ENCODE data around the gene KLHL12. TPM values are rescaled to one million over a fixed set of nuclear protein-coding genes. Genes with fewer than 3 reads are reported as not detected.

KLHL12 gene
- total and polyA plus RNA-seq, 8 donors, result 26.6 to 40.0 (median 35.6) TPM

GRCh38 chr1:202968895-202969295 lies 41.9 kb upstream of the KLHL12 start:
- intact Hi-C loops (cut with DNase I), result no loop called here
- TF ChIP-seq CTCF (IDR thresholded peaks at IDR 0.05), result peak; percentile 51 to 72
- Histone ChIP-seq H3K4me1 (peaks cover 11 to 50% of the 10 kb centered on the region in 2 donors), H3K4me3 (no peak overlapping the region), H3K9me3 (no peaks in the 10 kb centered on the region), H3K36me3 (peaks cover 0 to 14% of the 10 kb centered on the region in 2 donors), H3K27ac (peak overlapping the region in 1 of 2 donors; percentile 89), H3K27me3 (no peaks in the 10 kb centered on the region)
- peak in 2 of 4 donors; percentile 57 to 64 for DNase-seq
- peak; percentile 61 for ATAC-seq

DNA sequence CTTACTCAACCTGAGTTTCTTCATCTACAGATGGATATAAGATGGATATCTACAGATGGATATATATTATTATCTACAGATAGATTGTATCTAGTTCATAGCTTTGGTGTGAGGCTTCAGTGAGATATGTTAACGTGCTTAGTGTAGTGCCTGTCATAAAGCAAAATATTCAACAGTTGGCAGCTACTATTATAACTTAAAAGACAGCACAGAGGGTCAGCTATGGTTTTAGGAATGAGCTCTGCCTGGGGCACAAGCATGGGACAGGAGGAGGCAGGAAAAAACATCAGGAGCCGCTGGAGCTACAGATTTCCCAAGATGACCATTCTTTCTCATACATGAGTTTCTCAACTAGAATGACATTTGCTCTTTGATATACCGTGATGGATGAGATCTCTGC lies 41.3 kb upstream of the KLHL12 start:
- intact Hi-C loops (cut with DNase I), result no loop called here
- peaks cover 11 to 50% of the 10 kb centered on the region in 2 donors for H3K4me1 ChIP-seq
- peak overlapping the region; percentile 84 to 89 for H3K27ac ChIP-seq
- ATAC-seq, result no peak
- peaks cover 0 to 19% of the 10 kb centered on the region in 2 donors for H3K36me3 ChIP-seq
- DNase-seq, result no peak
- no peaks in the 10 kb centered on the region for H3K27me3 ChIP-seq
- TF ChIP-seq CTCF (IDR thresholded peaks at IDR 0.05), result no peak
- H3K9me3 ChIP-seq, result no peaks in the 10 kb centered on the region
- peak overlapping the region in 1 of 2 donors; percentile 76 for H3K4me3 ChIP-seq

DNA sequence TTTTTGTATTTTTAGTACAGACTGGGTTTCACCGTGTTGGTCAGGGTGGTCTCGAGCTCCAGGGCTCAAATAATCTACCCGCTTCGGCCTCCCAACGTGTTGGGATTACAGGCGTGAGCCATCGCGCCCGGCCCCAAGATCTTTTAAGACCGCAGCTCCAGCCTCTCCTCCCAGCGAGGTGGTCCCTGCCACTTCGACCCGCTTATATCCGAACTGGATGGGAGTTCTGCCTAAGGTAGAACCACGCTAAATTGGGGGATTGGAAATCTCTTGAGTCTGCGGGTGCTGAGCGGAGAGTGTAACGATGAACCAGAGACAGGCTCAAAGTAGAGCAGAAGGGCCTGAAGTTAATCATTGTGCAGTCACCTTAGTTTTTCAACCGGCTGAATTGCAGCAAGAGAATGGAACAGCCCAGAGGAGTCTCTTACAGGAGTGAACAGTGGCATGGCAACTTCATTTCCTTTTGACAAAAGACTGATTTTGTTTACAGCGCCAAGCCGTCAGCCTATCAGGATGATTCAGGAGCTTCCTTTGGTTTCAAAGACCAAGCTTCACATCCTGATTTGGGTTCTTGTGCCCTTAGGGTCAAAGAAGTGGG lies 40.7 kb upstream of the KLHL12 start:
- ATAC-seq (peak; percentile 21), DNase-seq (no peak)
- Histone ChIP-seq H3K36me3 (peaks cover 0 to 25% of the 10 kb centered on the region in 2 donors), H3K4me3 (peak overlapping the region; percentile 76 to 81), H3K4me1 (peaks cover 11 to 50% of the 10 kb centered on the region in 2 donors), H3K27me3 (no peaks in the 10 kb centered on the region), H3K27ac (peak overlapping the region; percentile 84 to 89), H3K9me3 (no peaks in the 10 kb centered on the region)
- intact Hi-C loops (cut with DNase I), result no loop called here
- no peak for TF ChIP-seq CTCF (IDR thresholded peaks at IDR 0.05)

- DNase-seq (no peak), ATAC-seq (no peak)
- Histone ChIP-seq H3K27me3 (no peaks in the 10 kb centered on the region), H3K9me3 (no peaks in the 10 kb centered on the region), H3K4me1 (peaks cover 11 to 50% of the 10 kb centered on the region in 2 donors), H3K27ac (peak overlapping the region; percentile 74 to 89), H3K36me3 (peaks cover 0 to 40% of the 10 kb centered on the region in 2 donors), H3K4me3 (peak overlapping the region; percentile 76 to 81)
- no peak for TF ChIP-seq CTCF (IDR thresholded peaks at IDR 0.05)
- intact Hi-C loops (cut with DNase I), result no loop called here
These were observed 39.2 kb upstream of the KLHL12 start for GRCh38 chr1:202966006-202966898.

DNA sequence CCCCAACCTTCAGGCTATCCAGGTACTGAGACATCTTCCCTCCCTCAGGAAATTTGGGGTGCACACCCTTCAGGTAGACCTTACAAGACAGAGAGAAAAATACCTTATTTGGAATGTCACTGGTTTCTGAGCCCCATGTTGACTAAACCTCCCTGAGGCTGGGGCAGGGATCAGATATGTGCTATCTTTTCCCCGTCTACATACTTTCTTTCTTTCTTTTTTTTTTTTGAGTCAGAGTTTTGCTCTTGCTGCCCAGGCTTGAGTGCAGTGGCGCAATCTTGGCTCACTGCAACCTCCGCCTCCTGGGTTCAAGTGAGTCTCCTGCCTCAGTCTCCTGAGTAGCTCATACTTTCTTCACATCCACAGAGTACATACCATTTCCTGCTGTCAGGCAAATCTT lies 38.4 kb upstream of the KLHL12 start:
- intact Hi-C loops (cut with DNase I), result no loop called here
- Histone ChIP-seq H3K27me3 (no peaks in the 10 kb centered on the region), H3K4me1 (peaks cover 11 to 49% of the 10 kb centered on the region in 2 donors), H3K36me3 (peaks cover 0 to 45% of the 10 kb centered on the region in 2 donors), H3K4me3 (peak overlapping the region in 1 of 2 donors; percentile 76), H3K27ac (no peak overlapping the region), H3K9me3 (no peaks in the 10 kb centered on the region)
- ATAC-seq, result no peak
- no peak for TF ChIP-seq CTCF (IDR thresholded peaks at IDR 0.05)
- no peak for DNase-seq
